GM18505 (cell line): ENCODE results near the gene PLGLB2.
"Not testable (repeated sequence)": the region's sequence is repeated elsewhere in the genome, so short reads cannot be mapped to it uniquely, and the experiment has no call there.

ENCODE experiments used
- ATAC-seq: cut with Tn5 transposase; IDR thresholded peaks from one replicate; pipeline ENCODE4 v1.9.1; 2021; ENCODE audit not compliant: unreplicated experiment

The PLGLB2 gene

GRCh38 chr2:87747791-87748190, at the start of gene PLGLB2:
Gene PLGLB2 (plus strand): TSS chr2:87748087. CDS start chr2:87748154, 67 bp downstream.
- ATAC-seq = not testable (repeated sequence)

GRCh38 chr2:87704572-87705323, 43.1 kb upstream of the PLGLB2 start:
- not testable (repeated sequence) for ATAC-seq

- not testable (repeated sequence) for ATAC-seq
Observed at GRCh38 chr2:87708368-87708767, 39.5 kb upstream of the PLGLB2 start.

- not testable (repeated sequence) for ATAC-seq
Observed at GRCh38 chr2:87727940-87728599, 19.8 kb upstream of the PLGLB2 start.

GRCh38 chr2:87740928-87741327, 7.0 kb upstream of the PLGLB2 start:
- not testable (repeated sequence) for ATAC-seq

GRCh38 chr2:87742393-87743108, 5.3 kb upstream of the PLGLB2 start:
- ATAC-seq = not testable (repeated sequence)

GRCh38 chr2:87743638-87744037, 4.2 kb upstream of the PLGLB2 start:
- not testable (repeated sequence) for ATAC-seq

GRCh38 chr2:87745353-87745951, 2.4 kb upstream of the PLGLB2 start:
- ATAC-seq = not testable (repeated sequence)

GRCh38 chr2:87748524-87748923, 637 bp downstream of the PLGLB2 start:
- not testable (repeated sequence) for ATAC-seq

- not testable (repeated sequence) for ATAC-seq
Observed at GRCh38 chr2:87750560-87750959, 2.7 kb downstream of the PLGLB2 start.

- ATAC-seq = not testable (repeated sequence)
Observed at GRCh38 chr2:87754759-87755158, 6.9 kb downstream of the PLGLB2 start.
